Measurements from ENCODE around the gene LMBRD1. TPM values are rescaled to one million over a fixed set of nuclear protein-coding genes. Genes with fewer than 3 reads are reported as not detected.
A peak's percentile ranks its signal among the peaks of the same experiment; 100 is the strongest.

LMBRD1 gene
- total RNA-seq, 1 donor from 2014 or later = 43.6 TPM

DNA sequence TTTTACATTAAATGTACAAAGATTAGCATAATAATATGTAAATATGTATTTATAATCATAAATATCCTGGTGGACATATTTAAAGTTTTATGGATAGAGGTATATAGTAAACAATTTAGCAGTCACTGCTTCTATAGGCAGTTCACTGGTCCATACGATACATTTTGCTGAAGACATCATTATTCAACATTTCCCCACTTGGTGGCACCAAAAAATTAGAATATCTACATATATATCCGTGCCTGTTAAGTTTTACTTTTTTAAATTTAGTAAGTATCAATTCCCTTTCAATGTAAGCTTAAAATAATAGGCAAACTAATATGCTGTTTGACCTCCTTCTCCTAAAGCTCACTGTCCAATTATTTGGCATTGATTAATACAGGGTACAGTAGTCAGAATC lies 64.2 kb downstream of the LMBRD1 start:
- no peaks in the 10 kb centered on the region for H3K9me3 ChIP-seq (replicated peaks)
- no peaks in the 10 kb centered on the region for H3K27me3 ChIP-seq (ENCODE audit: low read depth)
- TF ChIP-seq, protein P1, sequence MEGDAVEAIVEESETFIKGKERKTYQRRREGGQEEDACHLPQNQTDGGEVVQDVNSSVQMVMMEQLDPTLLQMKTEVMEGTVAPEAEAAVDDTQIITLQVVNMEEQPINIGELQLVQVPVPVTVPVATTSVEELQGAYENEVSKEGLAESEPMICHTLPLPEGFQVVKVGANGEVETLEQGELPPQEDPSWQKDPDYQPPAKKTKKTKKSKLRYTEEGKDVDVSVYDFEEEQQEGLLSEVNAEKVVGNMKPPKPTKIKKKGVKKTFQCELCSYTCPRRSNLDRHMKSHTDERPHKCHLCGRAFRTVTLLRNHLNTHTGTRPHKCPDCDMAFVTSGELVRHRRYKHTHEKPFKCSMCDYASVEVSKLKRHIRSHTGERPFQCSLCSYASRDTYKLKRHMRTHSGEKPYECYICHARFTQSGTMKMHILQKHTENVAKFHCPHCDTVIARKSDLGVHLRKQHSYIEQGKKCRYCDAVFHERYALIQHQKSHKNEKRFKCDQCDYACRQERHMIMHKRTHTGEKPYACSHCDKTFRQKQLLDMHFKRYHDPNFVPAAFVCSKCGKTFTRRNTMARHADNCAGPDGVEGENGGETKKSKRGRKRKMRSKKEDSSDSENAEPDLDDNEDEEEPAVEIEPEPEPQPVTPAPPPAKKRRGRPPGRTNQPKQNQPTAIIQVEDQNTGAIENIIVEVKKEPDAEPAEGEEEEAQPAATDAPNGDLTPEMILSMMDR (IDR thresholded peaks at IDR 0.05; ENCODE audit: borderline replicate concordance) = peak; percentile 19
- H3K4me1 ChIP-seq = no peaks in the 10 kb centered on the region
- H3K4me3 ChIP-seq = no peak overlapping the region
- no peak for DNase-seq
- intact Hi-C loops (cut with micrococcal nuclease) = no loop called here
- no peak overlapping the region for H3K27ac ChIP-seq (replicated peaks)
- no peaks in the 10 kb centered on the region for H3K36me3 ChIP-seq

DNA sequence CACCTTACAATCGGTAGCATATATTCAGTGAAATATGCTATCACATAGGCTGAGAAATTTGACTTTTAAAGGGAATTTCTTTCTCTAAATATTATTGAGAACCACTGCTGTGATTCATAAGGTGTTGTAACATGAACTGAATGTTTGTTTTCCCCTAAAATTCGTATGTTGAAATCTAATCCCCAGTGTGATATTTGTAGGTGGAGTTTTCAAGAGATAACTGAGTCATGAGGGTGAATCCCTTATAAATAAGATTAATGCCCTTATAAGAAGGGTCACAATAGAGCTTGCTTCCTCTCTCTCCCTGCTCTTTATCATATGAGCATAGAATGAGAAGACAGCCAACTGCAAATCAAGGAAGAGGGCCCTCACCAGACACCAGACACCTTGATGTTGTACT lies 64.8 kb downstream of the LMBRD1 start:
- H3K4me3 ChIP-seq = no peak overlapping the region
- H3K27me3 ChIP-seq (ENCODE audit: low read depth) = no peaks in the 10 kb centered on the region
- no peaks in the 10 kb centered on the region for H3K36me3 ChIP-seq
- intact Hi-C loops (cut with micrococcal nuclease) = no loop called here
- H3K9me3 ChIP-seq (replicated peaks) = no peaks in the 10 kb centered on the region
- no peak for DNase-seq
- no peak overlapping the region for H3K27ac ChIP-seq (replicated peaks)
- no peaks in the 10 kb centered on the region for H3K4me1 ChIP-seq
- TF ChIP-seq, protein P1 (IDR thresholded peaks at IDR 0.05; ENCODE audit: borderline replicate concordance) = no peak

DNA sequence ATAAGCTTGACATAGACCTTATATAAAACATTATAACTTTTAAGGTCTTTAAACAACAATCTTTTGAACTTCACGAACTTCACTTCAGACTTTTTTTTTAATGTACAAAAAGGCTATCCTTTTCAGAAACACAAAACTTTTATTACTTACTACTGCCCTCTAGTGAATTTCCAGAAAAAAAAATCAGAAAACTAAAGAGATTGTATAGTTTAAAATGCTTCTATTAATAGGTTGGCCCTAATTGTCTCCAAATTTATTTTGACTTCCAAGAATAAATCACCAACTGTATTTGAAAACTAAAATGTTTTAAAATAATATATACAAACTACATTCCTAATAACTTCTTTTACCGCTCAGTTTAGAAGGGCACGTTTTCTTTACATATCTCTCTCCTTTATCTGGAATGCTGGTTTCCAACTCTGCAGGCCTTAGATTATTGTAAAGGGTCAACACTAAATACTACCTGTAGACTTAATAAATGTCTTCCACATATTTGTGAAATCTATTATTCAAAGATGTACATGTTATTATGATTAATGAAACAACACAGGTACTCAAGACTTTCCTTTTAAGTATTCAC lies 66.8 kb downstream of the LMBRD1 start:
- Histone ChIP-seq H3K36me3 (peaks cover 12% of the 10 kb centered on the region), H3K4me3 (no peak overlapping the region), H3K4me1 (no peaks in the 10 kb centered on the region), H3K27me3 (ENCODE audit: low read depth) (no peaks in the 10 kb centered on the region), H3K9me3 (replicated peaks) (peaks cover 16% of the 10 kb centered on the region), H3K27ac (replicated peaks) (no peak overlapping the region)
- intact Hi-C loops (cut with micrococcal nuclease) = no loop called here
- DNase-seq = no peak
- TF ChIP-seq, protein P1 (IDR thresholded peaks at IDR 0.05; ENCODE audit: borderline replicate concordance) = peak; percentile 51

DNA sequence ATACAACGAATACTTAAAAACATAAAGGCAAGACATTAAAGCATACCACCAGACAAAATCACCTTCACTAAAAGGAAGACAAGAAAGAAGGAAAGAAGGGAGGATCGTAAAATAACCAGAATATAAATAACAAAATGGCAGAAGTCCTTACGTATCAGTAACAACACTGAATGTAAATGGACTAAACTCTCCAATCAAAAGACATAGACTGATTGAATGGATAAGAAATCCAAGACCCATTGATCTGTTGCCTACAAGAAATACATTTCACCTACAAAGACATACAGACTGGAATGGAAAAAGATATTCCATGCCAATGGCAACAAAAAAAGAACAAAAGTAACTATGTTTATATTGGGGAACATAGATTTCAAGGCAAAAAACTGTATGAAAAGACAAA lies 74.1 kb downstream of the LMBRD1 start:
- Histone ChIP-seq H3K4me1 (no peaks in the 10 kb centered on the region), H3K9me3 (replicated peaks) (peaks cover 24% of the 10 kb centered on the region), H3K4me3 (no peak overlapping the region), H3K27ac (replicated peaks) (no peak overlapping the region), H3K27me3 (ENCODE audit: low read depth) (no peaks in the 10 kb centered on the region), H3K36me3 (peaks cover 41% of the 10 kb centered on the region)
- intact Hi-C loops (cut with micrococcal nuclease) = no loop called here
- TF ChIP-seq, protein P1 (IDR thresholded peaks at IDR 0.05; ENCODE audit: borderline replicate concordance) = no peak
- DNase-seq = no peak

DNA sequence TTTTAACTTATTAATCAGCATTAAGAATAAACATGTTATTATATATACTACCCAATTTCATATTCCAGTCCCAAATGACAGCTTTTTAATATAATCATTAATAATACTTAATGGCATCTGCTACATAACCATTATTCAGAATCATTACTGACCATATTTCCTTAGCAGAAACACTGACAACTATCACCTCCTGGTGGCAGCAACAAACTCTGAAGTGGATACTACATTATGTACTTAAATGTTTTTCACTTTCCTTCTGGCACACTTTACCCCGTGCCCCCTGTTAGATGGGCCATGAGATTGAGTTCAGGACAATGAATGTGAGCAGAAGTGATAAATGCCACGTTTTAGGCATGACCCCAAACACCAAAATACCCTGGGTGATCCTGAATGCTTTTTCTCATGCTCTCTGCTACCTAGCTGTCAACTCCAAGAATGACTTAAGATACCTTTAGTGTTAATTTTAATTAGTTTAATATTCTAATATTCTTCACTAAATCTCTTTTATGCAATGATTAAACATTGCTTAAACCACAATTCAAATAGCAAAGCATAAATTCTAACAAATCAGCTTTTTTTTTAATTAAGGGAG lies 77.1 kb downstream of the LMBRD1 start:
- no peak for DNase-seq
- intact Hi-C loops (cut with micrococcal nuclease) = no loop called here
- Histone ChIP-seq H3K27me3 (ENCODE audit: low read depth) (no peaks in the 10 kb centered on the region), H3K27ac (replicated peaks) (no peak overlapping the region), H3K4me1 (no peaks in the 10 kb centered on the region), H3K4me3 (no peak overlapping the region), H3K9me3 (replicated peaks) (peaks cover 8% of the 10 kb centered on the region), H3K36me3 (peaks cover 45% of the 10 kb centered on the region)
- TF ChIP-seq, protein P1 (IDR thresholded peaks at IDR 0.05; ENCODE audit: borderline replicate concordance) = peak; percentile 40
